Gastroesophageal sphincter (tissue), 4 donors: Measurements from ENCODE around the gene PIANP. TPM values are rescaled to one million over a fixed set of nuclear protein-coding genes. Genes with fewer than 3 reads are reported as not detected.
A peak's percentile ranks its signal among the peaks of the same experiment; 100 is the strongest.

Experiments
- ATAC-seq: fragments of 150-250 bp; one replicate; pipeline ENCODE4 v1.9.1; 2016; ENCODE audit warnings: mild to moderate bottlenecking, moderate library complexity
- H3K27ac ChIP-seq, 4 donors: fragments of 200-600 bp; sonication (generic) in 3 of 4; 1 replicate in 3 of 4; 2 replicates in 1 of 4; pipeline ENCODE4 v1.5.1; 2016 to 2019
- H3K27me3 ChIP-seq: fragments of 200-600 bp; sonication (generic); one replicate; pipeline ENCODE4 v1.5.1; 2019
- H3K36me3 ChIP-seq, 2 donors: fragments of 200-600 bp; sonication (generic); one replicate each; pipeline ENCODE4 v1.5.1; 2019; ENCODE audit warnings: control low read depth in 1 of 2
- H3K4me1 ChIP-seq, 3 donors: fragments of 200-600 bp; sonication (generic); 1 replicate in 2 of 3; 2 replicates in 1 of 3; pipeline ENCODE4 v1.5.1; 2016 to 2019; ENCODE audit warnings: control low read depth in 2 of 3
- H3K4me3 ChIP-seq, 2 donors: fragments of 200-600 bp; sonication (generic); one replicate each; pipeline ENCODE4 v1.5.1; 2019; ENCODE audit warnings: mild to moderate bottlenecking in 1 of 2, moderate library complexity in 1 of 2
- H3K9me3 ChIP-seq, 3 donors: fragments of 200-600 bp; sonication (generic); one replicate each; pipeline ENCODE4 v1.5.1; 2017 to 2019; ENCODE audit warnings: control low read depth in 2 of 3
- EP300 ChIP-seq: sonication (generic); formaldehyde crosslinking; IDR thresholded peaks from one replicate; pipeline ENCODE4 v1.6.1; 2017; ENCODE audit warnings: antibody characterized with exemption, mild to moderate bottlenecking
- POLR2A ChIP-seq, 2 donors: fragments of 450-650 bp; IDR thresholded peaks; one replicate each; pipeline ENCODE4 v1.6.1; 2017; ENCODE audit warnings: antibody characterized with exemption in 2 of 2, mild to moderate bottlenecking in 2 of 2, moderate library complexity in 1 of 2
- POLR2AphosphoS5 ChIP-seq: sonication (generic); formaldehyde crosslinking; IDR thresholded peaks from one replicate; pipeline ENCODE4 v1.6.1; 2017; ENCODE audit warnings: antibody characterized with exemption
- WGBS, 2 donors: methylation state at CpG; one replicate each; pipeline ENCODE4 v1.1.5; 2018; ENCODE audit warnings: low coverage in 1 of 2; 5-methylcytosine and 5-hydroxymethylcytosine counted together
- total RNA-seq, 4 donors: library from RNA; depleted of rRNA; stranded (reverse); fragments of >200 nt; gene quantifications; one replicate each; pipeline ENCODE4 v1.1.0, GENCODE V29; 2016
- TF ChIP-seq, protein P1 (sequence below), 4 experiments: fragments of 200-600 bp in 2 of 4; fragments of 450-650 bp in 2 of 4; sonication (generic) in 1 of 4; IDR thresholded peaks; one replicate each; pipeline ENCODE4 v1.5.1; 2017 to 2019; ENCODE audit warnings: antibody characterized with exemption in 4 of 4, mild to moderate bottlenecking in 2 of 4, moderate library complexity in 2 of 4

Gene PIANP
- total RNA-seq, 4 donors from 2014 or later, result 0.46 to 1.2 (median 0.73) TPM

DNA sequence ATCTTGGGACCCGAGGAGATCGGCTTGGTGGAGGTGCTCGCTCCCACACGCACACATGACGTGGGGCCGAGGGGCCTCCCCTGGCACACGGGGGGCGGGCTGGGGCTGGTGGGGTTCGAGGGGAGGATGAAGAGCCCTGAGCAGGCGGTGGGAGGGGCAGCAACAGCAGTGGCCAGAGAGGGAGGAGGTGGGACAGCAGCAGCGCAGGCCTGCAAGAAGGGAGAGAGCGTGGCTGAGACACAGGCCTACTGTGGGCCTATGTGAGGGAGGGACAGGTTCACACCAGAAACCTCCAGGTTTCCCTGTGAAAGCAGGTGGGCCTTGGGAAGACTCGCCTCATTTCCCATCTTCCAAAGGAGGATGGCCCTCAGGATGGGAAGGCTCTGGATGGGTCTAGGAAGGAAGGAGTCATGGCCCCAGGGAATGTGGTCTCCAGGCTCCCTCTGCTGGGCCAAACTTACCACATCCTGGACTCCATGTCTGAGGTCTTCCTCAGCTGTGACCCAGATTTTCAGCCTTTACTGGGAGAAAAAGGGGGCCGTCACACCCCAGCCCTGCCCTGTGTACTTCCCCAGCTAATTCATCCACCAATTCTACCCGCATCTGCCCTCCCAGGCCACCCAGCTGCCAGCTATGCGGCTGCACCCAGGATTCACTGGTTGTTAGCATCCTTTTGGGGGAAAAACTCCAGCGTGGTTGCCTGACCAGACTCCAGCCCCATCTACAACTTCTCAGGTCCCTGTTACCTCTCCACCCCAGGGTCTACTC, 2.8 kb downstream of the PIANP start:
- H3K36me3 ChIP-seq, result no peaks in the 10 kb centered on the region
- no peak for ATAC-seq
- H3K9me3 ChIP-seq, result no peaks in the 10 kb centered on the region
- TF ChIP-seq, protein P1, sequence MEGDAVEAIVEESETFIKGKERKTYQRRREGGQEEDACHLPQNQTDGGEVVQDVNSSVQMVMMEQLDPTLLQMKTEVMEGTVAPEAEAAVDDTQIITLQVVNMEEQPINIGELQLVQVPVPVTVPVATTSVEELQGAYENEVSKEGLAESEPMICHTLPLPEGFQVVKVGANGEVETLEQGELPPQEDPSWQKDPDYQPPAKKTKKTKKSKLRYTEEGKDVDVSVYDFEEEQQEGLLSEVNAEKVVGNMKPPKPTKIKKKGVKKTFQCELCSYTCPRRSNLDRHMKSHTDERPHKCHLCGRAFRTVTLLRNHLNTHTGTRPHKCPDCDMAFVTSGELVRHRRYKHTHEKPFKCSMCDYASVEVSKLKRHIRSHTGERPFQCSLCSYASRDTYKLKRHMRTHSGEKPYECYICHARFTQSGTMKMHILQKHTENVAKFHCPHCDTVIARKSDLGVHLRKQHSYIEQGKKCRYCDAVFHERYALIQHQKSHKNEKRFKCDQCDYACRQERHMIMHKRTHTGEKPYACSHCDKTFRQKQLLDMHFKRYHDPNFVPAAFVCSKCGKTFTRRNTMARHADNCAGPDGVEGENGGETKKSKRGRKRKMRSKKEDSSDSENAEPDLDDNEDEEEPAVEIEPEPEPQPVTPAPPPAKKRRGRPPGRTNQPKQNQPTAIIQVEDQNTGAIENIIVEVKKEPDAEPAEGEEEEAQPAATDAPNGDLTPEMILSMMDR (IDR thresholded peaks at IDR 0.05), result peak in 1 of 4 experiments; percentile 27
- TF ChIP-seq EP300, result no peak
- no peak for TF ChIP-seq POLR2AphosphoS5
- H3K4me1 ChIP-seq, result peaks cover 0 to 19% (median 14%) of the 10 kb centered on the region in 3 donors
- H3K27me3 ChIP-seq, result peaks cover 86% of the 10 kb centered on the region
- H3K4me3 ChIP-seq, result no peak overlapping the region
- H3K27ac ChIP-seq, result no peak overlapping the region
- WGBS, 2 donors, result 60 to 75% methylated on average over 1 to 10 of the region's 17 CpGs

DNA sequence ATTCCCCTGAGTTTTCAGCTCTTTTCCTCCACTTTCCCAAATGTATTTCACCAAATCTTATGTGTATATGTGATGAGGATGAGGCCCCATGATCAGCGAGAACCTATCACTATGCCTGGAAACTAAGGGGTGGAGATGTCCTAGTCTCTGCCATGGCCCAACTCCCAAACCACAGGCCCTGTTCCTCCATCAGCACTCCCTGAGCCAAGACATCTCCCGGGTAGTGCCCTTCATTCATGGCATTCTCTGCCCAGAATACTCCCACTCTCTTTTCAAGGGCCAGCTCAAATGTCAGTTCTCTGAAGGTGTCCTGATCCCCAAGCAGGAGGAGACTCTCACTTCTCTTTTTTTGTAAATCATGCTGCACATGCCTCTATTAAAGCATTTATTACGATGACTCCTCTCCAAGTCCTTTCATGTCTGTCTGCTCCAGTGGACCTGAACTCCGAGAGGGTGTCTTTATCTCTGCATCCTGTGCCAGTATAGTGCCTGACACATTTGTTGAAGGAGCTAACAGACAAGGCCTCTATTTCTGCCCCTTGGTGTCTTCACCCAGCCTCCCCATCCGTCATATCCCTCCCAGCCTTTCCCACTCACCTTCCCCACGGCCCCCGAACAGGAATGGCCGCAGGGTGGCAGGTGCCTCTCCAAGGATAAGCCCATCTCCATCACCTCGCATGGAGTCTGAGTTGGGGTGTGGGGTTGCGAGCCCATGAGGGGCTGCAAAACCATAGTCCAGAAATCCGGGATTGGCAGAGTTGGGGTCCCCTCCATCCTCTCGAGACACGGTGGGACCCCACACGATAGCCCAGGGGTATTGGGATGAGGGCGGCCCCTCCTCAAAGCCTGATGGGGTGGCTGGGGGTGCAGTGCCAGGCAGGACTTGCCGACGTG, 3.7 kb downstream of the PIANP start:
- peaks cover 0 to 5% of the 10 kb centered on the region in 2 donors for H3K36me3 ChIP-seq
- no peak overlapping the region for H3K4me3 ChIP-seq
- H3K27ac ChIP-seq, result no peak overlapping the region
- no peak for ATAC-seq
- no peaks in the 10 kb centered on the region for H3K9me3 ChIP-seq
- TF ChIP-seq EP300, result no peak
- TF ChIP-seq POLR2A (IDR thresholded peaks at IDR 0.05), result no peak
- TF ChIP-seq POLR2AphosphoS5, result no peak
- TF ChIP-seq, protein P1 (IDR thresholded peaks at IDR 0.05), result no peak
- peaks cover 77% of the 10 kb centered on the region for H3K27me3 ChIP-seq
- peaks cover 0 to 19% (median 14%) of the 10 kb centered on the region in 3 donors for H3K4me1 ChIP-seq
- 54 to 75% methylated on average over 3 to 4 of the region's 17 CpGs for WGBS, 2 donors

DNA sequence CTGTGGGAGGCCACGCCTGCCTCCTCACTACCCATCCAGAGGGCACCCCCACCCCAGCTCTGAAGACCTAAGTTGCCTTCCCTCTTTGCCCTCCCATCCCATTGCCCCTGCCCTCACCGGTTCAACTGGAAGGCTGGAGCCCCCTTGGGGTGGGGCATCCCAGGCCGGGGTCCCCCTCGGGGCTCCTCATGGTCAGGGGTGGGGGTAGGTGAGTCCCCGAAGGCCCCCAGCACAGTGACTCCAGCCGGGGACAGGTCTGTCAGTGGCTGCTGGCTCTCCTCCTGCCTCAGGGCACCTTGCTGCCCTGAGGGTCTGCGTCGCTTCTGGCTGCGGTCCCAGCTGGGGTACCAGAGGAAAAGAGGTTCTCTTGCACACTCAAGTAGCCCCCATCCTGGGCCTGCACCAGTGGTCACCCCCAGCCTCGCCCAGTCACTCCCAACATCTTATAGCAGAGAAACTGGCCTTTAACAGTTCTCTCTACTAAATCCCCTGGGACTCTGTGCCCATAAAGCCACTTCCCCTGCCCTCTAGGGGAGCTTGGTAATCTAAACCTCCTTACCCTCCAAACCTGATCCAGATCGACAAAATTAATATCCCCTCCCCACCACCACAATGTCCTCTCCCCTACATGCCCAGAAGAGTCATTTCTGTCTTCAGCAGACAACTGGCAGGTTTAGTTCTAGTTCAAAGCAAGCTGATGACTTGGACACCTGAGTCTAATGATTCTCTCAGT, 5.1 kb downstream of the PIANP start:
- TF ChIP-seq EP300 (no peak), POLR2AphosphoS5 (no peak), POLR2A (IDR thresholded peaks at IDR 0.05) (no peak)
- TF ChIP-seq, protein P1 (IDR thresholded peaks at IDR 0.05), result no peak
- H3K27ac ChIP-seq, result no peak overlapping the region
- no peak overlapping the region for H3K4me3 ChIP-seq
- 63 to 78% methylated on average over 2 to 3 of the region's 11 CpGs for WGBS, 2 donors
- peaks cover 0 to 19% (median 7%) of the 10 kb centered on the region in 3 donors for H3K4me1 ChIP-seq
- no peaks in the 10 kb centered on the region for H3K9me3 ChIP-seq
- H3K27me3 ChIP-seq, result peaks cover 63% of the 10 kb centered on the region
- ATAC-seq, result no peak
- H3K36me3 ChIP-seq, result peaks cover 0 to 5% of the 10 kb centered on the region in 2 donors

DNA sequence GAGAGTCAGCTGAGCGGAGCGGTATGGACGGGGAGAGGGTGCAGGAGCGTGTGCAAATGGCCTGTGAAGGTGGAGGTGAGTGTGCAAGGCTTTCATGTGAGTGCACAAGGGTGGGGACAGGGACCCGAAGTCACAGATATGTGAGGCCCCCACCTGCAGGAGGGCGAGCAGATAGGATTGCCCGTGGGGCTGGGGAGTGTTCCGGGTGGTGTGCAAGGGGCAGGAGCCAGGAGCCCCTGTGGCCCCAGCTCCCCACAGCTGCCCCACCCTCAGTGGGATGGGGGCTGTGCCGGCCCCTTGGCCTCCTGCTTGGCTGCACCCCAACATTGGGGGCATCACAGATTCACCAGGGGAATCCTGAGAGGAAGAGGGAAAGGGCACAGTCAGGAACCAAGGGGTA, 5.9 kb downstream of the PIANP start:
- H3K4me3 ChIP-seq, result no peak overlapping the region
- ATAC-seq, result no peak
- peaks cover 0 to 5% of the 10 kb centered on the region in 2 donors for H3K36me3 ChIP-seq
- TF ChIP-seq EP300 (no peak), POLR2A (IDR thresholded peaks at IDR 0.05) (no peak), POLR2AphosphoS5 (no peak)
- TF ChIP-seq, protein P1 (IDR thresholded peaks at IDR 0.05), result no peak
- peaks cover 55% of the 10 kb centered on the region for H3K27me3 ChIP-seq
- H3K4me1 ChIP-seq, result peaks cover 0 to 18% (median 0%) of the 10 kb centered on the region in 3 donors
- 84 to 90% methylated on average over 4 to 7 of the region's 9 CpGs for WGBS, 2 donors
- no peaks in the 10 kb centered on the region for H3K9me3 ChIP-seq
- no peak overlapping the region for H3K27ac ChIP-seq
